ACC112 (cell line): ENCODE data around the gene EPDR1.
A peak's percentile ranks its signal among the peaks of the same experiment; 100 is the strongest.
"Not testable (repeated sequence)": the region's sequence is repeated elsewhere in the genome, so short reads cannot be mapped to it uniquely, and the experiment has no call there.

Source experiments
- H2AFZ ChIP-seq: fragments of 200-600 bp; sonication (generic); one replicate; pipeline ENCODE4 v1.6.0; 2017; ENCODE audit warnings: antibody characterized with exemption, low read length; ENCODE audit not compliant: unreplicated experiment
- H3K27ac ChIP-seq: fragments of 200-600 bp; sonication (generic); 2 replicates; pipeline ENCODE4 v1.5.1; 2014; ENCODE audit warnings: low read depth, mild to moderate bottlenecking, antibody characterized with exemption, low read length, moderate library complexity
- H3K27me3 ChIP-seq: fragments of 200-600 bp; sonication (generic); 2 replicates; pipeline ENCODE4 v1.6.1; 2014; ENCODE audit warnings: mild to moderate bottlenecking, antibody characterized with exemption, low read length, moderate library complexity, mixed read lengths; ENCODE audit not compliant: insufficient read depth
- H3K36me3 ChIP-seq: fragments of 200-600 bp; sonication (generic); 2 replicates; pipeline ENCODE4 v1.6.1; 2016; ENCODE audit warnings: mild to moderate bottlenecking, antibody characterized with exemption, low read length, moderate library complexity, mixed read lengths; ENCODE audit not compliant: insufficient read depth
- H3K4me1 ChIP-seq: fragments of 200-600 bp; sonication (generic); one replicate; pipeline ENCODE4 v1.6.1; 2016; ENCODE audit warnings: low read length, mixed read lengths; ENCODE audit not compliant: insufficient read depth, unreplicated experiment, control insufficient read depth
- H3K4me3 ChIP-seq: fragments of 200-600 bp; sonication (generic); 2 replicates; pipeline ENCODE4 v1.5.1; 2014; ENCODE audit warnings: mild to moderate bottlenecking, low read depth, low read length
- H3K79me2 ChIP-seq: fragments of 200-600 bp; sonication (generic); one replicate; pipeline ENCODE4 v1.6.0; 2016; ENCODE audit warnings: low read length; ENCODE audit not compliant: control insufficient read depth, unreplicated experiment, insufficient read depth

Gene EPDR1

GRCh38 chr7:37952240-37952639, 31.8 kb downstream of the EPDR1 start:
- H3K27ac ChIP-seq, result no peak overlapping the region
- H2AFZ ChIP-seq, result no peak overlapping the region
- no peak overlapping the region for H3K4me3 ChIP-seq

GRCh38 chr7:37954217-37954616, 33.8 kb downstream of the EPDR1 start:
- not testable (repeated sequence) for H3K27ac ChIP-seq, H3K4me3 ChIP-seq, H2AFZ ChIP-seq, H3K79me2 ChIP-seq, H3K4me1 ChIP-seq, H3K27me3 ChIP-seq
- H3K36me3 ChIP-seq, result peaks cover 14% of the 10 kb centered on the region

More at GRCh38 chr7:37952240-37952639, 31.8 kb downstream of the EPDR1 start:
- H3K4me1 ChIP-seq, result no peaks in the 10 kb centered on the region
- no peaks in the 10 kb centered on the region for H3K27me3 ChIP-seq
- peaks cover 14% of the 10 kb centered on the region for H3K36me3 ChIP-seq
- peaks cover 8% of the 10 kb centered on the region for H3K79me2 ChIP-seq

GRCh38 chr7:37956791-37957190, 36.4 kb downstream of the EPDR1 start:
- Histone ChIP-seq H3K27ac (no peak overlapping the region), H3K36me3 (0 out of 2 replicates have a peak, but pooled peaks cover 5% of the 10 kb centered on the region), H3K27me3 (no peaks in the 10 kb centered on the region), H3K4me3 (no peak overlapping the region), H2AFZ (no peak overlapping the region), H3K79me2 (no peaks in the 10 kb centered on the region), H3K4me1 (no peaks in the 10 kb centered on the region)

- no peaks in the 10 kb centered on the region for H3K4me1 ChIP-seq
- H3K4me3 ChIP-seq, result no peak overlapping the region
- H3K36me3 ChIP-seq, result 0 out of 2 replicates have a peak, but pooled peaks cover 5% of the 10 kb centered on the region
- no peak overlapping the region for H3K27ac ChIP-seq
- no peaks in the 10 kb centered on the region for H3K27me3 ChIP-seq
- H2AFZ ChIP-seq, result no peak overlapping the region
- H3K79me2 ChIP-seq, result no peaks in the 10 kb centered on the region
Measured at GRCh38 chr7:37957221-37957970, 37.0 kb downstream of the EPDR1 start.

GRCh38 chr7:37960483-37960882, 40.0 kb downstream of the EPDR1 start:
- no peaks in the 10 kb centered on the region for H3K36me3 ChIP-seq

GRCh38 chr7:37961251-37961650, 40.8 kb downstream of the EPDR1 start:
- Histone ChIP-seq H3K4me3 (no peak overlapping the region), H3K4me1 (no peaks in the 10 kb centered on the region), H3K27ac (no peak overlapping the region), H3K36me3 (no peaks in the 10 kb centered on the region), H3K27me3 (no peaks in the 10 kb centered on the region), H3K79me2 (no peaks in the 10 kb centered on the region), H2AFZ (no peak overlapping the region)

More at GRCh38 chr7:37960483-37960882, 40.0 kb downstream of the EPDR1 start:
- H3K4me3 ChIP-seq, result no peak overlapping the region
- H3K79me2 ChIP-seq, result no peaks in the 10 kb centered on the region
- H3K4me1 ChIP-seq, result no peaks in the 10 kb centered on the region
- H2AFZ ChIP-seq, result no peak overlapping the region
- no peaks in the 10 kb centered on the region for H3K27me3 ChIP-seq
- no peak overlapping the region for H3K27ac ChIP-seq

- Histone ChIP-seq H3K79me2 (no peaks in the 10 kb centered on the region), H3K4me1 (no peaks in the 10 kb centered on the region), H3K4me3 (no peak overlapping the region), H2AFZ (no peak overlapping the region), H3K36me3 (no peaks in the 10 kb centered on the region), H3K27me3 (no peaks in the 10 kb centered on the region), H3K27ac (no peak overlapping the region)
Measured at GRCh38 chr7:37964196-37964595, 43.8 kb downstream of the EPDR1 start.

- no peak overlapping the region for H3K4me3 ChIP-seq
- peaks cover 12% of the 10 kb centered on the region for H3K4me1 ChIP-seq
- H3K79me2 ChIP-seq, result no peaks in the 10 kb centered on the region
- no peaks in the 10 kb centered on the region for H3K36me3 ChIP-seq
- H3K27ac ChIP-seq, result no peak overlapping the region
- no peak overlapping the region for H2AFZ ChIP-seq
- no peaks in the 10 kb centered on the region for H3K27me3 ChIP-seq
Measured at GRCh38 chr7:37970211-37970610, 49.8 kb downstream of the EPDR1 start.

GRCh38 chr7:37971491-37971890, 51.1 kb downstream of the EPDR1 start:
- H3K36me3 ChIP-seq, result no peaks in the 10 kb centered on the region
- H3K4me1 ChIP-seq, result peaks cover 12% of the 10 kb centered on the region
- H3K4me3 ChIP-seq, result no peak overlapping the region
- H3K79me2 ChIP-seq, result no peaks in the 10 kb centered on the region
- H3K27me3 ChIP-seq, result no peaks in the 10 kb centered on the region
- H2AFZ ChIP-seq, result no peak overlapping the region
- peak overlapping the region; percentile 25 for H3K27ac ChIP-seq

GRCh38 chr7:37973915-37974314, 53.5 kb downstream of the EPDR1 start:
- no peak overlapping the region for H3K4me3 ChIP-seq
- no peaks in the 10 kb centered on the region for H3K79me2 ChIP-seq
- H2AFZ ChIP-seq, result no peak overlapping the region
- no peak overlapping the region for H3K27ac ChIP-seq
- no peaks in the 10 kb centered on the region for H3K36me3 ChIP-seq
- H3K27me3 ChIP-seq, result no peaks in the 10 kb centered on the region
- H3K4me1 ChIP-seq, result peaks cover 23% of the 10 kb centered on the region

- no peak overlapping the region for H2AFZ ChIP-seq
- H3K36me3 ChIP-seq, result no peaks in the 10 kb centered on the region
- H3K27ac ChIP-seq, result no peak overlapping the region
- H3K4me3 ChIP-seq, result no peak overlapping the region
- H3K79me2 ChIP-seq, result no peaks in the 10 kb centered on the region
- H3K4me1 ChIP-seq, result peaks cover 24% of the 10 kb centered on the region
- no peaks in the 10 kb centered on the region for H3K27me3 ChIP-seq
Measured at GRCh38 chr7:37974711-37975110, 54.3 kb downstream of the EPDR1 start.
